Measurements from ENCODE around the gene R3HCC1L. TPM values are rescaled to one million over a fixed set of nuclear protein-coding genes. Genes with fewer than 3 reads are reported as not detected.

Gene R3HCC1L
- total and polyA plus RNA-seq, 2 donors (not counting 1 experiment from before 2014, with no cell fraction given) = 11.6 to 25.1 TPM

DNA sequence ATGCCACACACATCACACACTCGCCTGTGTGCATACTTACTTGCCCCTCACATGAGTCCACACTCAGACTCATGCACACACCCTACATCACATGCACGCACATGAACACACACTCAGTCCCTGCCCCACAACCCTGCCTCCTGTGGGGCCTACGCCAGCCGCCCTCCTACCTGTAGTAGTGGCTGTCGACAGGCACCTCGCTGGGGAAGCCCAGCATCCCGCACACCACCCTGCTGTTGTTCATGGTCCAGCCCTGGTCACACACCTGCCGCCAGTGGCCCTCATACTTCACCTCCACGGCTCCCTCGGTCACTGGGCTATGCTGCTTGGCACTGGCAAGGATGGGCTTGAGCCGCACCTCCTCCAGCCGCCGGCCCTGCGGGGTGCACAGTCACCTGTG, 126.3 kb downstream of the R3HCC1L start:
- H2AFZ ChIP-seq (ENCODE audit: insufficient read depth, low read depth, low read length, poor library complexity, severe bottlenecking) = no peak overlapping the region
- H3K9me3 Mint-ChIP-seq (ENCODE audit: insufficient read depth) = no peaks in the 10 kb centered on the region

DNA sequence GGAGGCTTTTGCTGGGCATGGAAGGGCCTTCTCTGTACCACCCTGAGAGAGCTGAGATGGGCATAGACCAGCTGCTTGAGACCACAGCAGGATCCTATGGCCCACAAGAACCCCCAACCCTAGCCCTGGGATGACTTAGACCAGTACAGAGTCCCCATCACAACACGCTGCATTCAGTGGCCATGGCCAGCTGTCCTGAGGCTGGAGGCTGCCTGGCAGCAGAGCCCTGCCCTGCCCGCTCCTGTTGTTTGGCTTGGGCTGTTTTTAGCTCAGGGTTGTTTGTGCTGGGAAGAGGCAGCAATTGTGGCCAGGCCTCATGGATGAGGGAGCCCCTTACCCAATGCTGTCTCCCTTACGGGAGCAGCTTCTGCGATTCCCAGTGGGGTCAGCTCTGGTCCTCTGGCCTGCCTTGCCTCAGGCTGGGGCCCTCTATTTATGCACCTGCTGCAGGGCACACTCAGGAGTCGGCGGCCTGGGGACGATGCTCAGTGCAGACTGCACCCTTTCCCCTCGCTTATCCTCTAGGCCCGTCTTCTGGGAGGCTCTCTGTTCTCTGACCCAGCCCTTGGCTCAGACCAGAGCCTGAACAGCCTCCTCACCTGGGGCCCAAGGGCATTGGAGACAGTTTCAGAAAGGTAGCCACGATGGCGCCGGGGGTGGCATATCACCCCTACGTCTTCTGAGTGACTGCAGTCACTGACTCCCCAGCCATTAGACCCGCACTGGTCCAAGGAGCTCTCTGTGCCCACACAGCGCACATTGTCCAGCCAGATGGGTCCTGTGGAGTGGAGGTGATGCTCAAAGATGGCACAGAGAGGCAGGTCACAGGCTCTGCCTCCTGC, 127.2 kb downstream of the R3HCC1L start:
- Histone ChIP-seq H3K4me2 (replicated peaks; ENCODE audit: low read depth, low read length, poor library complexity, severe bottlenecking) (no peak overlapping the region), H3K27ac (ENCODE audit: low read length in 2 of 2) (no peak overlapping the region), H3K4me1 (ENCODE audit: control insufficient read depth in 2 of 2, insufficient read depth in 2 of 2, low read length in 2 of 2) (no peaks in the 10 kb centered on the region), H3K4me3 (ENCODE audit: control extremely low read depth in 1 of 5, extremely low read depth in 1 of 5, insufficient read depth in 1 of 5, low read depth in 2 of 5, low read length in 4 of 5) (no peak overlapping the region), H4K20me1 (ENCODE audit: control insufficient read depth, insufficient read depth, low read length, poor library complexity, severe bottlenecking) (no peaks in the 10 kb centered on the region), H2AFZ (ENCODE audit: insufficient read depth, low read depth, low read length, poor library complexity, severe bottlenecking) (no peak overlapping the region), H3K36me3 (replicated peaks in 1 of 2; ENCODE audit: control extremely low read depth in 1 of 2, control insufficient read depth in 1 of 2, extremely low read depth in 1 of 2, insufficient read depth in 2 of 2, low read length in 1 of 2) (no peaks in the 10 kb centered on the region), H3K9me3 (ENCODE audit: control extremely low read depth in 1 of 3, control insufficient read depth in 2 of 3, insufficient read depth in 1 of 3, low read length in 2 of 3) (peaks cover 0 to 4% (median 0%) of the 10 kb centered on the region in 3 donors), H3K9ac (ENCODE audit: low read length) (no peak overlapping the region), H3K79me2 (ENCODE audit: control insufficient read depth, insufficient read depth, low read length) (no peaks in the 10 kb centered on the region), H3K27me3 (replicated peaks in 1 of 4; ENCODE audit: control extremely low read depth in 1 of 4, control insufficient read depth in 3 of 4, insufficient read depth in 4 of 4, low read length in 3 of 4) (no peaks in the 10 kb centered on the region)
- Mint-ChIP-seq H3K27me3 (peaks cover 7% of the 10 kb centered on the region), H3K9me3 (ENCODE audit: insufficient read depth) (no peaks in the 10 kb centered on the region), H3K4me3 (no peak overlapping the region), H3K4me1 (no peaks in the 10 kb centered on the region), H3K27ac (no peak overlapping the region)
- ATAC-seq (ENCODE audit: low read depth) (no peak), DNase-seq (no peak)
- 91% methylated on average over 13 of the region's 15 CpGs for WGBS (ENCODE audit: insufficient coverage)
- no peak for TF ChIP-seq EZH2 (IDR thresholded peaks at IDR 0.05; ENCODE audit: borderline replicate concordance, insufficient read depth, low read depth, low read length, poor library complexity, severe bottlenecking)
- TF ChIP-seq, protein P1, sequence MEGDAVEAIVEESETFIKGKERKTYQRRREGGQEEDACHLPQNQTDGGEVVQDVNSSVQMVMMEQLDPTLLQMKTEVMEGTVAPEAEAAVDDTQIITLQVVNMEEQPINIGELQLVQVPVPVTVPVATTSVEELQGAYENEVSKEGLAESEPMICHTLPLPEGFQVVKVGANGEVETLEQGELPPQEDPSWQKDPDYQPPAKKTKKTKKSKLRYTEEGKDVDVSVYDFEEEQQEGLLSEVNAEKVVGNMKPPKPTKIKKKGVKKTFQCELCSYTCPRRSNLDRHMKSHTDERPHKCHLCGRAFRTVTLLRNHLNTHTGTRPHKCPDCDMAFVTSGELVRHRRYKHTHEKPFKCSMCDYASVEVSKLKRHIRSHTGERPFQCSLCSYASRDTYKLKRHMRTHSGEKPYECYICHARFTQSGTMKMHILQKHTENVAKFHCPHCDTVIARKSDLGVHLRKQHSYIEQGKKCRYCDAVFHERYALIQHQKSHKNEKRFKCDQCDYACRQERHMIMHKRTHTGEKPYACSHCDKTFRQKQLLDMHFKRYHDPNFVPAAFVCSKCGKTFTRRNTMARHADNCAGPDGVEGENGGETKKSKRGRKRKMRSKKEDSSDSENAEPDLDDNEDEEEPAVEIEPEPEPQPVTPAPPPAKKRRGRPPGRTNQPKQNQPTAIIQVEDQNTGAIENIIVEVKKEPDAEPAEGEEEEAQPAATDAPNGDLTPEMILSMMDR (IDR thresholded peaks at IDR 0.05) = no peak
- CTCF ChIA-PET = interaction anchor here (1.5 kb wide), 1 partner anchor 206 kb away, joined by 4 read pairs; no protein-coding TSS in a partner anchor
- intact Hi-C loops (cut with micrococcal nuclease) = no loop called here
- POLR2A ChIA-PET = no interaction called here

More for the DNA sequence above, 126.3 kb downstream of the R3HCC1L start:
- Histone ChIP-seq H4K20me1 (ENCODE audit: control insufficient read depth, insufficient read depth, low read length, poor library complexity, severe bottlenecking) (no peaks in the 10 kb centered on the region), H3K4me2 (replicated peaks; ENCODE audit: low read depth, low read length, poor library complexity, severe bottlenecking) (no peak overlapping the region), H3K27me3 (replicated peaks in 1 of 4; ENCODE audit: control extremely low read depth in 1 of 4, control insufficient read depth in 3 of 4, insufficient read depth in 4 of 4, low read length in 3 of 4) (no peaks in the 10 kb centered on the region), H3K27ac (ENCODE audit: low read length in 2 of 2) (no peak overlapping the region), H3K36me3 (replicated peaks in 1 of 2; ENCODE audit: control extremely low read depth in 1 of 2, control insufficient read depth in 1 of 2, extremely low read depth in 1 of 2, insufficient read depth in 2 of 2, low read length in 1 of 2) (no peaks in the 10 kb centered on the region), H3K4me1 (ENCODE audit: control insufficient read depth in 2 of 2, insufficient read depth in 2 of 2, low read length in 2 of 2) (no peaks in the 10 kb centered on the region), H3K79me2 (ENCODE audit: control insufficient read depth, insufficient read depth, low read length) (no peaks in the 10 kb centered on the region), H3K9me3 (ENCODE audit: control extremely low read depth in 1 of 3, control insufficient read depth in 2 of 3, insufficient read depth in 1 of 3, low read length in 2 of 3) (peaks cover 0 to 4% (median 0%) of the 10 kb centered on the region in 3 donors), H3K4me3 (ENCODE audit: control extremely low read depth in 1 of 5, extremely low read depth in 1 of 5, insufficient read depth in 1 of 5, low read depth in 2 of 5, low read length in 4 of 5) (no peak overlapping the region), H3K9ac (ENCODE audit: low read length) (no peak overlapping the region)
- H3K27me3 Mint-ChIP-seq = no peaks in the 10 kb centered on the region
- no peaks in the 10 kb centered on the region for H3K4me1 Mint-ChIP-seq
- H3K4me3 Mint-ChIP-seq = no peak overlapping the region
- H3K27ac Mint-ChIP-seq = no peak overlapping the region
- ChIA-PET CTCF (no interaction called here), POLR2A (no interaction called here)
- TF ChIP-seq, protein P1 (IDR thresholded peaks at IDR 0.05) = no peak
- no peak for TF ChIP-seq EZH2 (IDR thresholded peaks at IDR 0.05; ENCODE audit: borderline replicate concordance, insufficient read depth, low read depth, low read length, poor library complexity, severe bottlenecking)
- 97% methylated on average over 14 of the region's 14 CpGs for WGBS (ENCODE audit: insufficient coverage)
- intact Hi-C loops (cut with micrococcal nuclease) = no loop called here
- ATAC-seq (ENCODE audit: low read depth) = no peak
- no peak for DNase-seq
